HepG2 (cell line): ENCODE data around the gene CAPZB. TPM values are rescaled to one million over a fixed set of nuclear protein-coding genes. Genes with fewer than 3 reads are reported as not detected.

Source experiments
- ATAC-seq: fragments of 200-7000 bp; cut with Tn5 transposase; 3 replicates; pipeline ENCODE4 v1.9.1; 2020; ENCODE audit warnings: mild to moderate bottlenecking, moderate library complexity
- BruUV-seq: library from RNA; stranded (reverse); fragments of 400-500 nt; replicated peaks from 2 replicates; lab custom pipeline; 2021; lab: Mats Ljungman, UMichigan
- CTCF ChIA-PET: fragments of 300-600 bp; formaldehyde crosslinking; extraction: SDS; loops from one replicate; lab custom pipeline; 2021; ENCODE audit warnings: low total read pairs, inconsistent platforms, low intra/inter-chr PET ratio; lab: Yijun Ruan, JAX
- POLR2A ChIA-PET: fragments of 350-600 bp; sonication (Branson Sonifier 250); formaldehyde crosslinking; loops from one replicate; lab custom pipeline; 2020; ENCODE audit warnings: antibody characterized with exemption, inconsistent platforms; lab: Yijun Ruan, JAX
- DNase-seq: peaks from one replicate; pipeline ENCODE4 v3.0.0-alpha.2; 2015; ENCODE audit warnings: low spot score
- FAIRE-seq: peaks from 3 replicates; lab custom pipeline; 2011; peaks lifted over from hg19 to GRCh38; lab: Jason Lieb, UNC
- H2AFZ ChIP-seq: one replicate; pipeline ENCODE4 v1.6.1; 2011; ENCODE audit warnings: low read length, inconsistent platforms
- H3K27ac ChIP-seq: fragments of 300-600 bp; 3 replicates; pipeline ENCODE4 v1.8.0; 2011; ENCODE audit warnings: mixed run types, mild to moderate bottlenecking, mixed read lengths, low read length, inconsistent platforms; ENCODE audit not compliant: insufficient read depth; ENCODE audit errors: extremely low read length
- H3K27me3 ChIP-seq, 2 experiments: fragments of 200-600 bp in 1 of 2; 2 replicates in 1 of 2; 3 replicates in 1 of 2; pipeline versions ENCODE4 v1.6.0 to v1.8.0; 2011; ENCODE audit warnings: low read length in 2 of 2, mild to moderate bottlenecking in 2 of 2, moderate library complexity in 2 of 2, inconsistent platforms in 1 of 2; ENCODE audit not compliant: insufficient read depth in 2 of 2, control insufficient read depth in 1 of 2
- H3K36me3 ChIP-seq, 2 experiments: fragments of 200-600 bp in 1 of 2; replicated peaks in 1 of 2; 2 replicates in 1 of 2; 3 replicates in 1 of 2; pipeline versions ENCODE4 v1.5.1 to v1.8.0; 2011; ENCODE audit warnings: low read length in 2 of 2, inconsistent platforms in 1 of 2; ENCODE audit not compliant: insufficient read depth in 2 of 2, control insufficient read depth in 1 of 2
- H3K4me1 ChIP-seq: 2 replicates; pipeline ENCODE4 v1.5.1; 2012; ENCODE audit warnings: low read length, inconsistent platforms; ENCODE audit not compliant: insufficient read depth
- H3K4me2 ChIP-seq: 2 replicates; pipeline ENCODE4 v1.6.0; 2011; ENCODE audit warnings: low read depth, low read length, inconsistent platforms
- H3K4me3 ChIP-seq, 3 experiments: fragments of 200-600 bp in 1 of 3; sonication (generic), shearing (Covaris generic) in 1 of 3; replicated peaks in 1 of 3; 2 replicates each; pipeline ENCODE4 v1.5.1; 2011 to 2016; ENCODE audit warnings: low read length in 3 of 3, inconsistent platforms in 2 of 3, low read depth in 2 of 3, mild to moderate bottlenecking in 2 of 3, control low read depth in 1 of 3, mixed read lengths in 1 of 3; ENCODE audit not compliant: insufficient read depth in 1 of 3
- H3K79me2 ChIP-seq: one replicate; pipeline ENCODE4 v1.6.1; 2011; ENCODE audit warnings: low read length, inconsistent platforms; ENCODE audit not compliant: insufficient read depth
- H3K9ac ChIP-seq: 2 replicates; pipeline ENCODE4 v1.6.0; 2011; ENCODE audit warnings: mild to moderate bottlenecking, low read depth, low read length, inconsistent platforms; ENCODE audit not compliant: insufficient read depth
- H3K9me3 ChIP-seq: 2 replicates; pipeline ENCODE4 v1.5.1; 2012; ENCODE audit warnings: mild to moderate bottlenecking, low read length
- H4K20me1 ChIP-seq: 2 replicates; pipeline ENCODE4 v1.6.0; 2011; ENCODE audit warnings: inconsistent platforms, mild to moderate bottlenecking, low read length, moderate library complexity; ENCODE audit not compliant: insufficient read depth
- BCL3 ChIP-seq: sonication (generic); formaldehyde crosslinking; IDR thresholded peaks from 2 replicates; pipeline ENCODE4 v1.5.1; 2020; ENCODE audit warnings: mild to moderate bottlenecking, missing genetic modification reagents, moderate library complexity
- CTCF ChIP-seq: sonication (generic); formaldehyde crosslinking; IDR thresholded peaks from 2 replicates; pipeline ENCODE4 v1.5.0; 2020; ENCODE audit warnings: mild to moderate bottlenecking, missing genetic modification reagents, moderate library complexity
- GMEB2 ChIP-seq: IDR thresholded peaks from 2 replicates; pipeline ENCODE4 v1.6.1; 2016; ENCODE audit warnings: missing biosample characterization, missing genetic modification reagents, low read depth
- HOXA9 ChIP-seq: sonication (generic); formaldehyde crosslinking; IDR thresholded peaks from 2 replicates; pipeline ENCODE4 v1.8.1; 2022; ENCODE audit warnings: missing genetic modification reagents, mild to moderate bottlenecking, moderate library complexity, borderline replicate concordance
- STAG1 ChIP-seq: sonication (generic); formaldehyde crosslinking; IDR thresholded peaks from 2 replicates; pipeline ENCODE4 v1.4.0; 2020; ENCODE audit warnings: missing genetic modification reagents
- STAT5B ChIP-seq: sonication (generic); formaldehyde crosslinking; IDR thresholded peaks from 2 replicates; pipeline ENCODE4 v1.4.0; 2020; ENCODE audit warnings: missing genetic modification reagents
- ZNF496 ChIP-seq: sonication (generic); formaldehyde crosslinking; IDR thresholded peaks from 2 replicates; pipeline ENCODE4 v1.8.1; 2023; ENCODE audit warnings: mild to moderate bottlenecking, moderate library complexity, missing genetic modification reagents; ENCODE audit not compliant: insufficient replicate concordance
- ZNF503 ChIP-seq: sonication (generic); formaldehyde crosslinking; IDR thresholded peaks from 2 replicates; pipeline ENCODE4 v1.4.0; 2020; ENCODE audit warnings: missing genetic modification reagents
- ZNF543 ChIP-seq: sonication (generic); formaldehyde crosslinking; IDR thresholded peaks from 2 replicates; pipeline ENCODE4 v1.4.0; 2020; ENCODE audit warnings: mild to moderate bottlenecking, missing genetic modification reagents
- ZNF687 ChIP-seq: sonication (generic); formaldehyde crosslinking; IDR thresholded peaks from 2 replicates; pipeline ENCODE4 v1.5.1; 2020; ENCODE audit warnings: mild to moderate bottlenecking, missing genetic modification reagents, moderate library complexity
- ZNF773 ChIP-seq: sonication (generic); formaldehyde crosslinking; IDR thresholded peaks from 2 replicates; pipeline ENCODE4 v1.4.0; 2020; ENCODE audit warnings: missing genetic modification reagents, borderline replicate concordance
- WGBS: methylation state at CpG from one replicate; pipeline ENCODE4 v1.1.6; 2017; ENCODE audit warnings: low lambda C conversion rate; 5-methylcytosine and 5-hydroxymethylcytosine counted together
- in situ Hi-C: cut with HindIII; loops from 2 replicates; pipeline ENCODE4 v1.10.0; 2017; ENCODE audit warnings: low pct_unique_long_range_greater_than_20kb; ENCODE audit not compliant: extremely low pct_ligation_motif_present
- intact Hi-C: fragments of 100-400 bp; cut with micrococcal nuclease; formaldehyde crosslinking; loops from one replicate; pipeline ENCODE4 v1.10.0; 2022; ENCODE audit not compliant: unreplicated experiment
- polyA plus RNA-seq, 8 experiments: library from polyadenylated mRNA; depleted of rRNA in 3 of 8; stranded (reverse) in 7 of 8; unstranded in 1 of 8; fragments of >200 nt; fragmentation: Illumina TruSeq in 4 of 8; extraction: Trizol in 4 of 8; gene quantifications; 2 replicates each; pipeline versions ENCODE4 v1.2.1 to v1.2.3, GENCODE V29; 2011 to 2016; ENCODE audit warnings: low read depth in 4 of 8, missing spikeins in 1 of 8, mixed read lengths in 1 of 8; ENCODE audit not compliant: insufficient read depth in 1 of 8
- total RNA-seq, 5 experiments: library from RNA; depleted of rRNA; stranded (reverse); fragments of >200 nt; fragmentation: Illumina TruSeq; extraction: Trizol; gene quantifications; 2 replicates each; pipeline ENCODE4 v1.2.3, GENCODE V29; 2016; ENCODE audit warnings: low read depth in 1 of 5

The CAPZB gene
- total and polyA plus RNA-seq, 2 of the 13 experiments (the other 11 are each of a cell fraction or from before 2014, with no cell fraction given), result 58.9 to 76.9 TPM

GRCh38 chr1:19374083-19374801 lies 111.1 kb downstream of the CAPZB start:
- ATAC-seq (peak; percentile 81), DNase-seq (no peak), FAIRE-seq (peak; percentile 4)
- no TSS peak for BruUV-seq
- Histone ChIP-seq H3K36me3 (peaks cover 26 to 75% of the 10 kb centered on the region in 2 experiments), H3K4me3 (no peak overlapping the region), H3K9me3 (no peaks in the 10 kb centered on the region), H3K27me3 (no peaks in the 10 kb centered on the region), H2AFZ (no peak overlapping the region), H3K79me2 (no peaks in the 10 kb centered on the region), H4K20me1 (0 out of 2 replicates have a peak, but pooled peaks cover 3% of the 10 kb centered on the region), H3K4me2 (no peak overlapping the region), H3K9ac (no peak overlapping the region), H3K4me1 (peaks cover 13% of the 10 kb centered on the region; the same call in 1 of the 2 replicates), H3K27ac (no peak overlapping the region)
- in situ Hi-C loops (no loop called here), intact Hi-C loops (no loop called here)
- 96% methylated on average over 7 of the region's 14 CpGs for WGBS
- ChIA-PET CTCF (interaction anchor here (1.4 kb wide), 1 partner anchor 279 kb away, joined by 4 read pairs; no protein-coding TSS in a partner anchor), POLR2A (interaction anchor here (1.3 kb wide), 1 partner anchor 10 kb away, joined by 5 read pairs; no protein-coding TSS in a partner anchor)
- TF ChIP-seq ZNF687 (CRISPR knock-in tag) (peak; percentile 10; the same call in 1 of the 2 replicates), STAT5B (CRISPR knock-in tag) (no peak), ZNF503 (CRISPR knock-in tag) (no peak), CTCF (peak; percentile 39), STAG1 (peak; percentile 36; the same call in 1 of the 2 replicates), ZNF496 (no peak), GMEB2 (CRISPR knock-in tag) (no peak), HOXA9 (CRISPR knock-in tag) (no peak), BCL3 (no peak), ZNF773 (CRISPR knock-in tag) (no peak), ZNF543 (CRISPR knock-in tag) (no peak)
